Daoy (cell line): ENCODE data around the gene PPP2R3B. TPM values are rescaled to one million over a fixed set of nuclear protein-coding genes. Genes with fewer than 3 reads are reported as not detected.
A peak's percentile ranks its signal among the peaks of the same experiment; 100 is the strongest.
"Not testable (repeated sequence)": the region's sequence is repeated elsewhere in the genome, so short reads cannot be mapped to it uniquely, and the experiment has no call there.

ENCODE experiments used
- DNase-seq: peaks from one replicate; pipeline ENCODE4 v3.0.0-alpha.2; 2015; ENCODE audit warnings: low read depth
- total RNA-seq: library from RNA; depleted of rRNA; stranded (reverse); fragments of >200 nt; shearing (Covaris generic); gene quantifications from 2 replicates; pipeline ENCODE4 v1.2.3, GENCODE V29; 2014; rRNA removed

The PPP2R3B gene, protein sequence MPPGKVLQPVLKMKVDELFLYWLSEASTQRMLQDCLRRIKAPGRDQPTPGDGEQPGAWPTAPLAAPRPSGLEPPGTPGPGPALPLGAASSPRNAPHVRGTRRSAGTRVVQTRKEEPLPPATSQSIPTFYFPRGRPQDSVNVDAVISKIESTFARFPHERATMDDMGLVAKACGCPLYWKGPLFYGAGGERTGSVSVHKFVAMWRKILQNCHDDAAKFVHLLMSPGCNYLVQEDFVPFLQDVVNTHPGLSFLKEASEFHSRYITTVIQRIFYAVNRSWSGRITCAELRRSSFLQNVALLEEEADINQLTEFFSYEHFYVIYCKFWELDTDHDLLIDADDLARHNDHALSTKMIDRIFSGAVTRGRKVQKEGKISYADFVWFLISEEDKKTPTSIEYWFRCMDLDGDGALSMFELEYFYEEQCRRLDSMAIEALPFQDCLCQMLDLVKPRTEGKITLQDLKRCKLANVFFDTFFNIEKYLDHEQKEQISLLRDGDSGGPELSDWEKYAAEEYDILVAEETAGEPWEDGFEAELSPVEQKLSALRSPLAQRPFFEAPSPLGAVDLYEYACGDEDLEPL
- total RNA-seq: 11.0 and 24.8 TPM in 2 replicates

DNA sequence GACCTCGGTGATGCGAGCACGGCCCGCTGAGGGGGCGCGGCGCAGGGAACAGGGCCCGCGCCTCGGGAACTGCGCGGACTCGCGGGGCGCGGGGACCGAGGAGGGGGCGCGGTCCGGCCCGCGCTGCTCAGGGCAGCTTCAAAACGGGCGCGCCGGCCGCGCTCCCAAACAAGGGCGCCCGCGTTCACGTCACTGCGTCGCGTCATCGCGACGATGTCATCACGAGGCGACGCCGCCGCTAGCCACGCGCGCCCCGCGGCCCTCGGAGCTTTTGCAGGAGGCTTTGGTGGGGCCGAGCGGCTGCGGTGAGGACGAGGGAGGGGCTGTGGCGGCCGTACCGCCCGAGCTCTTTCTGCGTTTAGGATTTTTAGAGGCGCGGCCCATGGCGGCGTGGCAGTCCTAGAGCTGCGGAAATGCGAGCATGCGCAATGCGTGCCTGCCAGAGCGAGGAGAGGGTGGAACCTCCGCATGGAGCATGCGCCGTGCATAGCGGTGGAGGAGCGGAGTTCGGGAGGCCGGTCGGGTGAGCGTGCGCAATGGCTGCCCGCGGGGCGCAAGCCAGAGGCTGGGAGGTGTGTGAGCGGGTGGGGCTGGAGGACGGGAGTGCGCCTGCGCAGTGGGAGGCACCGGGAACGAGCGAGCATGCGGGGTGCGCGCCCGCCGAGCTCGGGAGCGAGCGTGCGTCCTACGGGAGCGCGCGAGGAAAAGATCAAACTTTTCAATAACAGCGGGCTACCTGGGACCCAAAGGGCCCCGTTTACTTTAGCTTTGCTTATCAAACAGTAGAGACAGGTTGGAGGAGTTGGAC, at the start of gene PPP2R3B:
Gene PPP2R3B (minus strand): TSS at position 140 of the 808 bp plus-strand sequence. CDS start 216 bp downstream, outside the sequence.
- DNase-seq: peak; percentile 96

DNA sequence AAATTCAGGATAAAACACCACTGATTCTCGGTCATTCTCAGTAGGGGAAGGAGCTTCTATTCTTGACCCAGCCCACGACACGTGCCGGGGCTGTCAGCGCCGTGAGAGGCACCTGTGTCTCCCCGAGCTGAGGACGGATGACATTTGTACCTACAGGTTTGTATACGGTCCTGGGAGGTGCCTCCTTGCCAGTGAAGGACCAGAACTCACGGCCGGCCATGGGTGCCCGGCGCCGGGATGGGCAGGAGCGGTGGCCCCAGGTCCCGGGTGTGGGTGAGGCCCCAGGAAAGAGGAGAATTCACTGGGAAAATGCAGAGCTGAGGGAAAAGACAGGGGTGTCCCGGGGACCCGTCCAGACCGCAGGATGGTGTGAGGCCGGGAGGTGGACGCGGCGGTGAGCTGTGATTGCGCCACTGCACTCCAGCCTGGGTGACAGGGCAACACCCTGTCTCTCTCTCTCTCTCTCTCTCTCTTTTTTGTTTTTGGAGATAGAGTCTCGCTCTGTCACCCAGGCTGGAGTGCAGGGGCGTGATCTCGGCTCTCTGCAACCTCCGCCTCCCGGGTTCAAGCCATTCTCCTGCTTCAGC, 48.9 kb upstream of the PPP2R3B start:
- no peak for DNase-seq

DNA sequence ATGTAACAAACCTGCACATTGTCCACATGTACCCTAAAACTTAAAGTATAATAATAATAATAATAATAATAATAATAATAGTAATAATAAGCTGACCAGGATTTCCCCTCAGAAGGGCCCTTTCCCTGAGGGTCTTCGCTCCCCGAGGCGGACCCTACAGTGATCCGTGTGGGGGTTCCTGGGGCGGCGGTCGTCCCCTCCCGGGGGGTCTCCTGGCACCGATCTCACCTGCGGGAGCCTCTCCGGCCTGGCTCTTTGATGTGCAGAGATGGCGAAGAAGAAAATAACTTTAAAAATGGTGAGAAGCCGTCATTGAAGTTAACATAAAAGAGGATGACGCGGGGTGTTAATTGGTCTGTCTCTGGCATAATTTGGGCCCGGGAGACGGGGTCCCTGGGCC, 48.2 kb upstream of the PPP2R3B start:
- DNase-seq: no peak

DNA sequence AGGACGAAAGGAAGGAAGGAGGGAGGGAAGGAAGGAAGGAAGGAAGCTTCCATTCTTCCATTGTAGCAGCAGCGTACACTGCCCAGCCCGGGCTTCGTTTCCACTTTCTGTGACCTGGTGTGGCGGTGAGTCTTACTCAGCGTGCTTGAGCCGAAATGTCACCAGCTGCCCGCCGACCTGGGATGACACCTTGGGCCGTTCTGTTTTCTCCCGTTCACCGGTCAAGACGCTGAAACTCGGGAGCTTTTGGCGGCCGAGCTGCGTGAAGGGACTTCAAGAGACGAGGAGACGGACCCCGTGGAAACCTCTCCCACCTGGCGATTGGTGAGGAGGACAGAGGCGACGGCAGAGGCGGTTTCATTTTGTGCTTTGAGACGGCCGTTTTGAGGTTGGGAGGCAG, 47.1 kb upstream of the PPP2R3B start:
- no peak for DNase-seq

DNA sequence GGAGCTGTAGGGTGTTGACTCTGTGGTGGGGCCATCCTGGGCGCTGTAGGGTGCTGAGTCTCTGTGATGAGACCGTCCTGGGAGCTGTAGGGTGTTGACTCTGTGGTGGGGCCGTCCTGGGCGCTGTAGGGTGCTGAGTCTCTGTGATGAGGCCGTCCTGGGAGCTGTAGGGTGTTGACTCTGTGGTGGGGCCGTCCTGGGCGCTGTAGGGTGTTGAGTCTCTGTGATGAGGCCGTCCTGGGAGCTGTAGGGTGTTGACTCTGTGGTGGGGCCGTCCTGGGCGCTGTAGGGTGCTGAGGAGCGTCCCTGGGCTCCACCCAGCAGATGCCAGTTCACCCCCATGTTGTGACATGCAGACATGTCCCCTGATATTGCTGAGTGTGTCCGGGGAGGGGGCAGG, 46.0 kb upstream of the PPP2R3B start:
- DNase-seq: not testable (repeated sequence)

DNA sequence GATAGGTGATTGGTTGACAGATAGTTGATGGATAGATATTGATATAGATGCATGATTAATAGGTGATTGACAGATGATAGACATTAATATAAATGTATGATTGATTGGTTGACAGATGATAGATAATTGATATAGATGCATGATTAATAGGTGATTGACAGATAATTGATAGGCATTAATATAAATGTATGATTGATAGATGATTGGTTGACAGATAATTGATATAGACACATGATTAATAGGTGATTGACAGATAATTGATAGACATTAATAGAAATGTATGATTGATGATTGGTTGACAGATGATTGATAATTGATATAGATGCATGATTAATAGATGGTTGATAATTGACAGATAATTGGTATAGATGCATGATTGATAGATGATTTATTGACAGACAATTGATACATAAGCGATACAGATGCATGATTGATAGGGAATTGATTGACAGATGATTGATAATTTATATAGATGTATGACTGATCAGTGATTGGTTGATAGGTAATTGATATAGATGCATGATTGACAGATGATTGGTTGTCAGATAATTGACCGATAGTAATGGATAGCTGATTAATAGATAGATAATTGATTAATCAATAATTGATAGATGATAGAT, 44.9 kb upstream of the PPP2R3B start:
- DNase-seq: no peak

DNA sequence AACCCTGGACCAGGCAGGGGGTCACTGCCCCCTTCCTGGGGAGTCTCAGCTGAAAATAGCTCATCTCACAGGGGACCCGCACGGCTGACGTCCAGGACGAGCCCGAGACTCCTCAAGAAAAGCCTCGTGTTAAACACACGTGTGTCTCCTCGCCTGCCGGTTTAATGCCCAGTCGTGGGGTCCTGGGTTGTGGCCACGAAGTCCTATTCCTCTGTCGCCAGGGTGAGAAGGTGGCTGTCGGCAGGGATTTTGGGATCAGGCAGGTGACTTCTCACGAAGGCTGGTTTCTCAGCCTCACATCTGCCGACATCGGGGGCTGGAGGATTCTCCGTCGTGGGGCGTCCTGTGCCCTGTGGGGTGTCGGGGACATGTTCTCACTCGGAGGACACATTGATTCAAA, 44.3 kb upstream of the PPP2R3B start:
- no peak for DNase-seq

DNA sequence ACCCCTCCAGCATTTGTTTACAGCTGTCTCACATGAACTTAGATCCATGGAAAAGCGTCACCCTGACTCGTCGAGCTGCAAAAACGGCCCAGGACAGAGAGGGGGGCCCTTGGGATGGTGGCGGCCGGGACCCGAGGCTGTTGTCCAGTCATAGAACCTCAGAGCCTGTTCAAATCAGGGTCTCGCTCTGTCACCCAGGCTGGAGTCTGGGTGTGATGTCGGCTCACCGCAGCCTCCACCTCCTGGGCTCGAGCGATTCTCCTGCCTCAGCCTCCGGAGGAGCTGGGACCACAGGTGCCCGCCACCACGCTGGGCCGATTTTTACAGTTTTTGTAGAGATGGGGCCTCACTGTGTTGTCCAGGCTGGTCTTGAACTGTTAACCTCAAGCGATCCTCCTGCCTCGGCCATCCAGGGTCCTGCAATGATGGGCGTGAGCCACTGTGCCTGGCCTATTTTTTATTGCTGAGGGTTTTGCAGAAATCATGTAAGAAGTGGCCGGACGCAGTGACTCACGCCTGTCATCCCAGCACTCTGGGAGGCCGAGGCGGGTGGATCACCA, 42.6 kb upstream of the PPP2R3B start:
- DNase-seq: no peak

DNA sequence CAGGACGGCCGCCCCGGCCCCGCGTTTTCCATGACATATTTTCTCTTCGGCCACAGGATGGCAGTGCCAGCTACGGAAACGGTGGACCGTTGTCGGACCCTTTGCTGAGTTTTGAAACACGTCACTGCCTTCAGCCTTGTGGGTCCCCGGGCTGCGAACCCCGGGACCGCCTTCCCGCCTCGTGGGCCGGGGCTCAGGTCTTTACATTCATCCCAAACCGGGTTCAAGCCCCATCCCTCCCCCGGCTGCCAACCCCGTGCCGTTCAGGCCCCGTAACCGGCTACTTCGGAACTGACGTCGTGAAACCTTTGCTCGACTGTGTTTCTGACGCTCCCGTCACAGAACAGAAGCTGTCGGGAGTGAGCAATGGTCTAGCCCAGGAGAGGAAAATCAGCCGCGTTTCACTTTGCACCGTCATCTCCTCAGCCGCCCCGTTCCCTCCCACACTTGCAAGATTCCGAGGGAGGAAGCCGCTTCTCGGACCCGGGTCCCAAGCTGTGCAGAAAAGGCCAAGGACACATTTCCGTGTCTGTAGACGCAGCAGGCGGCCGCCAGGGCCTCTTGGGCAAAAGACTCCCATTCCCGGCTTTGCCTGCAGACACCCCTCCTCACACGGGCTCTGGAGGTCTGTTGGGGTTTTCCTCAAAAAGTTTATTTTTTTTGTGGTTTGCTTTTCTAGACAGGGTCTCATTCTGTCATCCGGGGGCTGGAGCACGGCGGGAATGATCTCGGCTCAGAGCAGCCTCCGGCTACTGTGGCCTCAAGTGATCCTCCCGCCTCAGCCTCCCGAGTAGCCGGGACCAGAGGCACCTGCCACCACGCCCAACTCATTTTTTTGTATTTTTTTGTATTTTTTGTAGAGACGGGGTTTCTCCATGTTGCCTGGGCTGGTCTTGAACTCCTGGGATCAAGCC, 41.4 kb upstream of the PPP2R3B start:
- DNase-seq: peak; percentile 77

DNA sequence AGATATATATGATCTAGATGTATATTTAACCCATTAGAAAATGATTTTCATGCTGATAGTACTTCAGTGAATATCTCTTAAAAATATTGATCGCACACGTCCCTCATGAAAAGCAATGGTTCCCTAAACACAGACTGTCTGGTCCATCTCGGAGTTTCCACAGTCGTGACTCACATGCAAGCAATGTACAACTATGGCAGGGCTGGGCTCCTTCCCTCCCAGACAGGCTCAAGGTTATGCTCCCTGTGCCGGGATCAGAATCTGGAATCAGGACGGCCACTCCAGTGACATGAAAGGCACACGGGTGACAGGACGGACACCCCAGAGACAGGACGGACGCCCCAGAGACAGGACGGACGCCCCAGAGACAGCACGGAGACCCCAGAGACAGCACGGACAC, 40.2 kb upstream of the PPP2R3B start:
- DNase-seq: peak; percentile 48

DNA sequence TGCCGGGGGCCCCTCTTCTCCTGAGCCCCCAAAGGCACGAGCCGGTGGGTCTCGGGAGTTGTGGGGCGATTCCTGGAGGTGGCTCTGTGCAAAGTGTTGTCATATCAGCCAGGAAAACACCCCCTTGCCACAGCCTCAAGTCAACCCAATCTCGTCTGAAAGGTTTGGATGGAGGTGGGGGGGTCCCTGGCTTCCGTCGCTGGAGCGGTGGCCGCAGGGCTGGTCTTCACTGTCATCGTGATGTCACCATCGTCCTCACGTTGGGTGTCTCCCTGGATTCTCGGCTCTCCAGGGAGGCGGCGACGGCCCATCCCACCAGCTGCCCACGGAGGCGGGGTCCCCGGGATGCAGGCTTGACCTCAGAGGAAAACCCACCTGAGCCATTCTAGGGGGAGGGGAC, 38.3 kb upstream of the PPP2R3B start:
- no peak for DNase-seq

DNA sequence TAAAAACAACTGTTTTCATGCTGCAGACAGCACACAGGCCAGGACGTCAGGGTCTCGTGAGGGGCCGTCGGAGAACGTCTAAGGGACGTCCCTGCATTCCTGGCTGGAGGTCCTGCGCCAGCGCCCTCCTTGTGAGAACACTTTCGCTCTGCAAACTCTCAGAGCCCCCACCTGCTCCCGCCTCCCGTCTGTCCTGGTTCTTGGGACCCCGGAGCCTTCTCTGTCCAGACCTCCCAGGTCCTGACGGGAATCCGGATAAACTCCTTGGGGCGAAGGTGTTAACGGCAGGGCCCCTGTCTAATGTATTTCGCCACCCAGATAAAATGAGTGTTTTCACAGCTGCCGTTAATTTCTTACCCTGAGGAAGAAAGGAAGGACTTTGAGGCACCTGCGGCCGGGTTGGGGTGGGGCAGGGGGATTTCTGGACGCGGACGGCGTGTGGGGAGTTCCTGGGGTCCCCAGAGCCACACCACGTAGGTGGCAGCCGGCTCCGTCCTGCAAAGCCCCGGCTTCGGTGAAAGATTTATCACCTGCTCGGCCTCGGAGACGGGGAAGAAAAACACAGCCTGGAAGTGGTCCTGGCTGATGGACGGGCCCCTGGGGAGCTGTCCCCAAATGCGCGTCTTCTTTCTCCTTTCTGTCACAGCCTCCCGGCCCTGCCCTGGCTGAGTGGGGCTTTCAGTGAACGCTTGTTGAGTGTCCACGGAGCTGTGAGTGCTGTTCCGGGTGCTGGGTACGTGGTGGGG, 35.1 kb upstream of the PPP2R3B start:
- no peak for DNase-seq

DNA sequence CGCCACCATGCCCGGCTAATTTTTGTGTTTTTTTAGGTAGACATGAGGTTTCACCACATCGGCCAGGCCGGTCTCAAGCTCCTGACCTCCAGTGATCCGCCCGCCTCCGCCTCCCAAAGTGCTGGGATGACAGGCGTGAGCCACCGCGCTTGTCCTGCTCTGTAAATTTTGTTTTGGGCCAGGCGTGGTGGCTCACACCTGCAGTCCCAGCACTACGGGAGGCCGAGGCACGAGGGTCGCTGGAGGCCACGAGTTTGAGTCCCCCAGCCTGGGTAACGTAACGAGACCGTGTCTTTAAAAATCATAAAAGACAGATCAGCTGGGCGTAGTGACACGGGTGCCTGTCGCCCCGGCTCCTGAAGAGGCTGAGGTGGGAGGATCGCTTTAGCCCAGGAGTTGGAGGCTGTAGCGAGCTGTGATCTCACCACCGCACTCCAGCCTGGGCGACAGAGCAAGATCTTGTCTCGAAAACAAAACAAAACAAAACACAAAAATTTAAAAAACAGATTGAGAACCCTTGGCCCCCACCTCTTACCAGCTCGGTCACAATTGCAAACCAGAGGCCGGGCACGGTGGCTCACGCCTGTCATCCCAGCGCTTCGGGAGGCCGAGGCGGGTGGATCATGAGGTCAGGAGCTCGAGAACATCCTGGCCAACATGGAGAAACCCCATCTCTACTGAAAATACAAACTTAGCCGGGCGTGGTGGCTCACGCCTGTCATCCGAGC, 34.0 kb upstream of the PPP2R3B start:
- no peak for DNase-seq

DNA sequence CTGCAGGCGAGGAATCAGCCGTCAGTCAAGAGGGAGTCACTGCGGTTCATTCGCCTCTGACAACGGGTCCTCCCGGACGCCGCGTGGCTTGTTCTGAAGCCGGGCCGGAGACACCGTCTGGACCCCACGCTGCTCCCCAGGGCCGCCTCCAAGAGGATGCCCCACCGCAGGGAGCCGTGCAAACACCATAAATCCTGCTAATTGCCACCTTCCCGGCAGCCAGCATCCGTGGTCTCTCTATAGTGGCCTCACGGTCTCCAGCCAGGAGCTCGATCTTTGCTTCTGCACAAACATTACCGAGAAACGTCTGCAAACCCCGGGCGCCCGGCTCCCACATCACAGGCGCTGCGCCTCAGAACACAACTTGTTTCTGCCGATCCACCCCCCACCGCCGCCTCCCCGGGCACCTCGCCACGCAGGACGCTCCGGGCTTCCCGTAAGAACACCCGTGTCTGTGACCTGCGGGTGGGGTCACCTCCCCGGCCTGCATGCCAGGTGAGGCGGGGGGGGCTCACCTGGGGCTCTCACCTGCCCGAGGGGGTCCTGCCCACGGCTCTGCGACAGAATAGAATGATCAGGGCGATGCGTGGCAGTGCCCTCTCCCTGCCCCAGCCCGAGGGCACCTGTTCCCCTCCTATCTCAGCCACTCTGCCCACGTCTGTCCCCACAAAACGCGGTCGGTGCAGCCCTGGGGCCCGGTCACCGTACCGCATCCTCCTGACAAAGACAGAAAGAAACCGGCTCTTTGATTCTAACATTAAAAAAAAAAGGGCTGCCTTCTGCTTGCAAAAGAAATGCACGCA, 32.4 kb upstream of the PPP2R3B start:
- peak; percentile 35 for DNase-seq

DNA sequence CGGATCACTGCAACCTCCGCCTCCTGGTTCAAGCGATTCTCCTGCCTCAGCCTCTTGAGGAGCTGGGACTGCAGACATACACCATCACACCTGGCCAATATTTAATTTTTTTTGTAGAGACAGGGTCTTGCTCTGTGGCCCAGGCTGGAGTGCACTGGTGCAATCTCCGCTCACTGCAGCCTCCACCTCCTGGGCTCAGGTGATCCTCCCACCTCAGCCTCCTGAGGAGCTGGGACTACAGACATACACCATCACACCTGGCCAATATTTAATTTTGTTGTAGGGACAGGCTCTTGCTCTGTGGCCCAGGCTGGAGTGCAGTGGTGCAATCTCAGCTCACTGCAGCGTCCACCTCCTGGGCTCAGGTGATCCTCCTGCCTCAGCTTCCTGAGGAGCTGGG, 28.8 kb upstream of the PPP2R3B start:
- not testable (repeated sequence) for DNase-seq

DNA sequence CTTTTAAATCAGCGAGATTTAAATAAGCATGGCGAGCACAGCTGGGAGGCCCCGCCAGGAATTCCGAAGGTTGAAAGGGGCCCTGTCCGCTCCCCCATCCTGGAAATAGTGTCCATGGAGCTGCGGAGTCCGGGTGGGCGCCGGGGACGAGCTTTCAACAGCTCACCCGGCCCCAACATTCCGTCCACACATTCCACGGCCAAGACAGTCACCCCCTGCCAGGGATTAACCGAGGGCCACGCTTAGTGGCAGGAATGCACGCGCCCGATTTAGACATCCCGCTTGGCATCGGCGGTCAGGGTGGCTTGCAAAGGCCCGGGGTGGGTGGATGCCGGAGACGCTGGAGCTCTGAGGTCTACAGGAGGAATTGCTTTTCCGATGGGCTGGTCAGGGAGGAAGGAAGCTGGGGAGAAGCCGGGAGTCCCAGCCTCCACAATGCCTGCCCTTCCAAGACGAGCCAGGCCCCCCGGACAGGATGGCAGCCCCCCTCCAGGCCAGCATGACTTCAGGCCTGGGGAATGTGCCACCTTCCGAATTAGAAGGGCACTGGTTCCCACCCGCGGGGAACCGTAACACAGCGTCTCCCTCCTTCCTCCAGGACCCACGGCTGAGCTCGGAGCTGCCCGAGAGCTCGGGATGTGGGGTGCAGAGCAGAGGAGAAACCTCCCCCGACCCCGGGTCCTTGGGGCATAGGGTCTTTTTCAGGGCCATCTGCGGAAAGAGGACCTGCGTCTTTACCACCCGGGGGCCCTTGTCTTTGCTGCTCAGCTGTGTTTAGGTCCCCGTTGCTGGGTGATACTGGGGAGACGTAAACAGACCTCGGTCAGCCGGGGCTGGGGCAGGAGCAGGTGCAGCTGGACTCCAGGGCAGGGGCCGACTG, 26.9 kb upstream of the PPP2R3B start:
- DNase-seq: peak; percentile 33

DNA sequence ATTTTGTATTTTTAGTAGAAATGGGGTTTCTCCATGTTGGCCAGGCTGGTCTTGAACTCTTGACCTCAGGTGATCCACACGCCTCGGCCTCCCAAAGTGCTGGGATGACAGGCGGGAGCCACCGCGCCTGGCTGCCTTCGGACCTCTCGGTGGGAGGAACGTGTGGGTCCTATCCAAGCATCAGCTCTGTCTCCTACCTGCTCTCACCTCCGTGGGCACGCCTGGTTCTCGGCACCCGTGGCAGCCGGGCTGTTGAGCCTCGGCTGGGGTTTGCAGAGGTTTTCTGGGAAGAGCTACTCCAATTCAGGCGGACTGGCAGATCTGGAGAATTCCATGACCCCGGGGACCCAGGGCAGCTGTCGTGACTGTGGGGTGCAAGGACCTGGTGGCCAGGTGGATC, 23.6 kb upstream of the PPP2R3B start:
- DNase-seq: no peak
